D721Med (cell line): ENCODE data around the gene NTHL1.

ENCODE experiments used
- DNase-seq: peaks from one replicate; pipeline ENCODE4 v3.0.0; 2011; ENCODE audit warnings: low spot score; ENCODE audit not compliant: insufficient read length
- FAIRE-seq: peaks from 2 replicates; lab custom pipeline; 2011; peaks lifted over from hg19 to GRCh38; lab: Jason Lieb, UNC
- CTCF ChIP-seq: IDR thresholded peaks from 2 replicates; pipeline ENCODE4 v1.5.1; 2012; ENCODE audit warnings: mild to moderate bottlenecking, control low read depth; ENCODE audit not compliant: insufficient read depth; ENCODE audit errors: missing control alignments

Gene NTHL1

GRCh38 chr16:2078691-2079090 lies 31.1 kb upstream of the NTHL1 start:
- FAIRE-seq: no peak
- no peak for DNase-seq
- TF ChIP-seq CTCF: no peak

- FAIRE-seq (no peak), DNase-seq (no peak)
- TF ChIP-seq CTCF: no peak
Measured at GRCh38 chr16:2078096-2078495, 30.5 kb upstream of the NTHL1 start.

- TF ChIP-seq CTCF: no peak
- DNase-seq (no peak), FAIRE-seq (no peak)
Measured at GRCh38 chr16:2077696-2078095, 30.1 kb upstream of the NTHL1 start.

GRCh38 chr16:2077016-2077415 lies 29.4 kb upstream of the NTHL1 start:
- TF ChIP-seq CTCF: no peak
- FAIRE-seq (no peak), DNase-seq (no peak)

GRCh38 chr16:2076072-2076865 lies 28.6 kb upstream of the NTHL1 start:
- DNase-seq (no peak), FAIRE-seq (no peak)
- TF ChIP-seq CTCF: no peak

- DNase-seq (no peak), FAIRE-seq (no peak)
- TF ChIP-seq CTCF: no peak
Measured at GRCh38 chr16:2075631-2076030, 28.0 kb upstream of the NTHL1 start.

- DNase-seq: no peak
- FAIRE-seq: no peak
- no peak for TF ChIP-seq CTCF
Measured at GRCh38 chr16:2074071-2074470, 26.4 kb upstream of the NTHL1 start.
